Measurements from ENCODE around the gene TIMM17A. TPM values are rescaled to one million over a fixed set of nuclear protein-coding genes. Genes with fewer than 3 reads are reported as not detected.
"Not testable (repeated sequence)": the region's sequence is repeated elsewhere in the genome, so short reads cannot be mapped to it uniquely, and the experiment has no call there.

Gene TIMM17A
- total RNA-seq, 4 donors from 2014 or later: 19.7 to 55.4 (median 38.4) TPM

DNA sequence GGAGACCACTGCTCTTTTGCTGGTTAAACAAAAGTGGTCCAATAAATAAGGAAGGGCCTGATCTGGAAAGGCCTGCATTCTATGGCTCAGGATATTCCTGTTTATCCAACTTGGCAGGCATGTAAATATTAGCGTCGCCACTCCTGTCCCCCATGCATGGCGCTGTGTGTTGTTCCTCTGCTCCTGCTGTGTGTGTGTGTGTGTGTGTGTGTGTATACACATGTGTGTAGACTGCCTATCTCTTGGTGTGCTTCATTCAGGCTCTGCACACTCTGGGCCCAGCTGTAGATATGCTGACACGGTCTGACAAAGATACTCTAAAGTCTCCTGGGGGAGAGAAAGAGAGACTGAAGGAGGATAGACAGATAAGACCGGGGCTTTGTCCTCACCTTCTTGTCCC lies 15.7 kb upstream of the TIMM17A start:
- DNase-seq (ENCODE audit: low spot score): no peak
- ATAC-seq (ENCODE audit: low FRiP score): peak; percentile 8
- TF ChIP-seq, protein P1, sequence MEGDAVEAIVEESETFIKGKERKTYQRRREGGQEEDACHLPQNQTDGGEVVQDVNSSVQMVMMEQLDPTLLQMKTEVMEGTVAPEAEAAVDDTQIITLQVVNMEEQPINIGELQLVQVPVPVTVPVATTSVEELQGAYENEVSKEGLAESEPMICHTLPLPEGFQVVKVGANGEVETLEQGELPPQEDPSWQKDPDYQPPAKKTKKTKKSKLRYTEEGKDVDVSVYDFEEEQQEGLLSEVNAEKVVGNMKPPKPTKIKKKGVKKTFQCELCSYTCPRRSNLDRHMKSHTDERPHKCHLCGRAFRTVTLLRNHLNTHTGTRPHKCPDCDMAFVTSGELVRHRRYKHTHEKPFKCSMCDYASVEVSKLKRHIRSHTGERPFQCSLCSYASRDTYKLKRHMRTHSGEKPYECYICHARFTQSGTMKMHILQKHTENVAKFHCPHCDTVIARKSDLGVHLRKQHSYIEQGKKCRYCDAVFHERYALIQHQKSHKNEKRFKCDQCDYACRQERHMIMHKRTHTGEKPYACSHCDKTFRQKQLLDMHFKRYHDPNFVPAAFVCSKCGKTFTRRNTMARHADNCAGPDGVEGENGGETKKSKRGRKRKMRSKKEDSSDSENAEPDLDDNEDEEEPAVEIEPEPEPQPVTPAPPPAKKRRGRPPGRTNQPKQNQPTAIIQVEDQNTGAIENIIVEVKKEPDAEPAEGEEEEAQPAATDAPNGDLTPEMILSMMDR (IDR thresholded peaks at IDR 0.05): no peak

DNA sequence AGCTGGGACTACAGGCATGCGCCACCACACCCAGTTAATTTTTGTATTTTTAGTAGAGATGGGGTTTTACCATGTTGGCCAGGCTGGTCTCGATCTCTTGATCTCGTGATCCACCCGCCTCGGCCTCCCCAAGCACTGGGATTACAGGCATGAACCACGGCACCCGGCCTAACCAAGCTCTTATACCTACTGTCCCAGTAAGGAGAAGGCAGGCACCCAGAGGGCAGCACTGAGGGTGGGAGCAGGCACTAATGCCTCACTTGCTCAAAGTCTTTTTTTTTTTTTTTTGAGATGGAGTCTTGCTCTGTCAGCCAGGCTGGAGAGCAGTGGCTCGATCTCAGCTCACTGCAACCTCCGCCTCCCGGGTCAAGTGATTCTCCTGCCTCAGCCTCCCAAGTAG lies 15.0 kb upstream of the TIMM17A start:
- not testable (repeated sequence) for DNase-seq (ENCODE audit: low spot score); ATAC-seq (ENCODE audit: low FRiP score)

DNA sequence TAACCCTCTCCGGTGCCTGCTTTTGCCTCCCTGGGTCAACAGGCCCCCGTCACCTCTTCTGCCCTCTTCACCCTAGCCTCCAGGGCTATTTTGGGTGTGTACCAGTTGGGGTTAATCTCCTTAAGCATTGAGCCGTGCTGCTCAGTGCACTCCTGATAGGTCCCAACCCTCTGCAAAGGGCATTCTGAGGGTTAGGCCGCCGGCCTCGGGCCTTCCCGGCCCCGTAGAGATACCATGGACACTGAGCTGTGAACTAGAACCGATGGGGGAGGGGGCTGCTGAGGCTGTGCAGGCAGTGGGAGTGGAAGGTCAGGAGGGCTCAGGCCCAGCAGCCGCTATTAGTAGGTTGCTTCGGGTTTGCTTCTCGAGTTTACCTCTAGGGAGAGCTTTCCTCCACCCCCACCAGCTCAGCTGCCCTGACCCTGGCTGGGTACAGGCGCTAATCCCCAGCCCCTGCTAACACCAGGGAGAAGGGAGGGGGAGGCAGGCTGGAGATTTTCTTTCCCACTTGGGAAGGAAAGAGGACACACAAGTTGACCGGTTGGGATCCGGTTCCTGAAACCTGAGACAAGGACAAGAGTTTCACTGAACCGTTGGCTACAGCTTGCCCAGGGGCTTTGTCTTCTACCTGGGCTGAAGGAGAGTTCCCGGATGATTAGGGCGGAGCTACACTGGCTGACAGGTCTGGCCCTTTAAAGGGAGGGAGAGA lies 13.7 kb upstream of the TIMM17A start:
- DNase-seq (ENCODE audit: low spot score) (no peak), ATAC-seq (ENCODE audit: low FRiP score) (no peak)
- TF ChIP-seq, protein P1 (IDR thresholded peaks at IDR 0.05): no peak

DNA sequence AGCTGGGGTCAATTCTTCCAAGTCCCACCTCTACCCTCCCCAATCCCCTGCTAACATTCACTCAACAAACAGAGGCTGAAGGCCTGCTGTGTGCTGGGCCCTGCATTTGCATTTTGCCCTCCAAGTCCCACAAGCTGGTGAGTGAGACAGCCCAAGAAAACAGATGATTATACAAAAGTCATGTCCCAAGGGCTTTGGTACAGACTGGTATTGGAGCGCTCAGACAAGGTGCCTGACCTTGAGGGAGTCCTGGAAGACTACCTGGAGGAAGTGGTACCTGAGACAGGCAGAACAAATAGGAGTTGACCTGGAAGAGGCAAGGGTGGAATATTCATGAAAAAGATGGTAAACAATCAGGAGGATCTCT lies 13.2 kb upstream of the TIMM17A start:
- TF ChIP-seq, protein P1 (IDR thresholded peaks at IDR 0.05): no peak
- no peak for ATAC-seq (ENCODE audit: low FRiP score)
- no peak for DNase-seq (ENCODE audit: low spot score)

DNA sequence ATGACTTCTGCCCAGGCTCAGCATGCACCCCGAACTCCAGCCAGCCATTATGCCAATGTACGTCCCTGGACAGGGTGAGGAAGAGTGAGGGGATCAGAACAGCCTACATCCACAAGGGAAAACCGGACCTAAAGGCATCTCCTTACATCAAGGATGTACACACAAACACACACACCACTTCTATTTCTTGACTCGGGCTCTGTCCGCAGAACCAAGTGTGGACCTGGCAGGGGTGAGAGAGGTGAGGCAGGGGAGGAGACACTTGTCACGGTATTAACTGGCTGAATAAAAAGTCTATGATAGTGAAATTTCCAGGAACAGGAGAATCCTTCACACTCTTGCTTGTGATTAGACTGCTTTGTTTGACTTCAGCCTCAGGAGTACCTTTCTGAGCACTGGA lies 11.3 kb upstream of the TIMM17A start:
- TF ChIP-seq, protein P1 (IDR thresholded peaks at IDR 0.05): no peak
- DNase-seq (ENCODE audit: low spot score) (no peak), ATAC-seq (ENCODE audit: low FRiP score) (no peak)

DNA sequence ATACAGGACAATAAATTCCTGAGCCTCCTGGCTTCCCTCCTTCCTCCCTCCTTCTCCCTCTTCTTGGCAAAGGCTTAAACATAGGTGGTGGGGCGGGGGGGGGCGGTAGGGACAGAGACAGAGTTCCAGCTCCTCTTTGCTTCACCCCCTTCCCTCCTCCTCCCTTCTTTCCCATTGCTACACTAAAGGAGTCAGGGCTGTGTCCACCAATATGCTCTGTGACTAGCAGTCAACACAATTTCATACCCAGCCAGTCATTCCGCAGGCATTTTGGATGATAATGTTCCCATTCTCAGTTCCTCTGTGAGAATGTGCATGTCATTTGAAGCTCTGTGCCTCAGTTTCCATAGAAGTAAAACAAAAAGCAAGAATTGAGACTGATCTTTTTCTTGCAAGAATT lies 10.7 kb upstream of the TIMM17A start:
- ATAC-seq (ENCODE audit: low FRiP score): no peak
- no peak for DNase-seq (ENCODE audit: low spot score)
- TF ChIP-seq, protein P1 (IDR thresholded peaks at IDR 0.05): no peak

DNA sequence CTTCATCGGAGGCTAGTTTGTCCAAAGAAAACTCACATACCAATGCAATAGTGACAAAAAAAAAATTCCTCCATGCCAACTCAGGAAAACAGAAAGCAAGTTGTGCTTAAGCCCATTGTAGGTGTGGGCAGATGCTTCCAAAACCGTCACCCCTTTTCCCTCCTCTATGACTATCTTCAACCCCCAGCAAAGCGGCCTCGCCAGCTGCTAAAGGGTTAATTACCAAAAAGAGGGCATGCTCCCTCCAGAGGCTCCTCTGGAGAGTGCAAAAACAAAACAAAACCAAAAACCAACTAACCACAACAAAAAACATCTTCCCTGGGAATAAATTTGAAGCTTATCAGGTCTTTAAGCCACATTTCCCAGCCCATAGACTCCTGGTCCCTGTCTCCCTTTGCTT lies 10.1 kb upstream of the TIMM17A start:
- DNase-seq (ENCODE audit: low spot score) (no peak), ATAC-seq (ENCODE audit: low FRiP score) (no peak)
- TF ChIP-seq, protein P1 (IDR thresholded peaks at IDR 0.05): no peak
